GM12873 (cell line): ENCODE results near the gene KLHL20.

Experiments used
- CTCF ChIP-seq: IDR thresholded peaks from 2 replicates; pipeline ENCODE4 v1.5.1; 2012; ENCODE audit warnings: low read depth, mild to moderate bottlenecking, moderate library complexity, low read length, control low read depth; ENCODE audit not compliant: insufficient read depth; ENCODE audit errors: missing control alignments

Gene KLHL20

GRCh38 chr1:173702736-173703135 lies 12.0 kb upstream of the KLHL20 start:
- TF ChIP-seq CTCF = no peak

GRCh38 chr1:173705117-173705516 lies 9.7 kb upstream of the KLHL20 start:
- TF ChIP-seq CTCF = no peak

GRCh38 chr1:173708787-173709186 lies 6.0 kb upstream of the KLHL20 start:
- no peak for TF ChIP-seq CTCF

- no peak for TF ChIP-seq CTCF
These were observed 381 bp upstream of the KLHL20 start for GRCh38 chr1:173714441-173714758.

GRCh38 chr1:173715538-173715844 lies 710 bp downstream of the KLHL20 start:
- TF ChIP-seq CTCF = no peak

GRCh38 chr1:173717238-173717637 lies 2.5 kb downstream of the KLHL20 start:
- no peak for TF ChIP-seq CTCF

- TF ChIP-seq CTCF = no peak
These were observed 19.1 kb downstream of the KLHL20 start for GRCh38 chr1:173733912-173734311.
